HG02970 (cell line): ENCODE data around the gene TNFAIP2.
"Not testable (repeated sequence)": the region's sequence is repeated elsewhere in the genome, so short reads cannot be mapped to it uniquely, and the experiment has no call there.

Experiments
- ATAC-seq: cut with Tn5 transposase; IDR thresholded peaks from one replicate; pipeline ENCODE4 v1.9.1; 2021; ENCODE audit warnings: mild to moderate bottlenecking, moderate library complexity, moderate number of reproducible peaks; ENCODE audit not compliant: unreplicated experiment, low FRiP score

Gene TNFAIP2

DNA sequence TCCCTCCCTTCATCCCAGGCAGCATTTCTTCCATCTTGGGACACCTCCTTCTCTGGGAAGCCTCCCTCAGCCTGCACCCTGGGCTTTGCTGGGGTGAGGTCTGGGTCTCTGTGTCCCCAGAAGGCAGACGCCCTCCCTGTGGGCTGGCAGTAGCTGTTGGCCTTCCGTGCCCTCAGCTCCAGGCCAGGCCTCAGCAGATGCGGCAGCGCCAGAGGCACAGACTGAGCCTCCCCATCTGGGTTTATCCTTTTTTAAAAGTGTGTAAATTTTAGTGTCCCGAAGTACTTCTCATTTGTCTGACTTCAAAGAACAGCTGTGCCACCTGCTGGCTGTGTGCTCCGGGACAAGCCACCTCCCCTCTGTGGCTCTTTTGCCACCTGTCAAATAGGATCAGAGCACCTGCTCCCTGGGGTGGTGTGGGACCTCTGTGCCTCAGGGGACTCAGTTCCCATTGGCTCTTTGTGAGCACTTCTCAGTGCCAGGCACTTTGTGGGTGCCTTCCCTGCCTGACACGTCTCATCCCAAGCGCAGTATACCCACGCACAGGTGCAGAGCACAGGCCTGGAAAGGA is 17.6 kb upstream of the TNFAIP2 start:
- ATAC-seq, result no peak

DNA sequence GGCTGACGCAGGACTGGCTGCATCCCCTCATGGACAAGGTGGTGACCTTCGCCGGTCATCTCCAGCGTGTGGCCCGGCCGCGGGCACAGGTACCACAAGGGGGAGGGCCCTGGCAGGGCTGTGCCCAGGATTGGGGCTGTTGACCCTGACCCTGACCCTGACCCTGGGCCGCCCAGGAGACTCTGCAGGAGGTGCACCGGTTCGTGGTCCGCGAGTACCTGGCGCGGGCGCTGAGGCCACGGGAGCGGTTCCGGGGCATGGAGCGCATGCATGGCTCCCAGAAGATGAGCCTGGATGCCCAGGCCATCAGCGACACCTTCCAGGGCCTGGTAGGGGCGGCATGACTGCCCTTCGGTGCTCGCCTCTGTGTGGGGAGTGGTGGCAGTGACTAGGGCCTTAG is 15.8 kb upstream of the TNFAIP2 start:
- no peak for ATAC-seq

DNA sequence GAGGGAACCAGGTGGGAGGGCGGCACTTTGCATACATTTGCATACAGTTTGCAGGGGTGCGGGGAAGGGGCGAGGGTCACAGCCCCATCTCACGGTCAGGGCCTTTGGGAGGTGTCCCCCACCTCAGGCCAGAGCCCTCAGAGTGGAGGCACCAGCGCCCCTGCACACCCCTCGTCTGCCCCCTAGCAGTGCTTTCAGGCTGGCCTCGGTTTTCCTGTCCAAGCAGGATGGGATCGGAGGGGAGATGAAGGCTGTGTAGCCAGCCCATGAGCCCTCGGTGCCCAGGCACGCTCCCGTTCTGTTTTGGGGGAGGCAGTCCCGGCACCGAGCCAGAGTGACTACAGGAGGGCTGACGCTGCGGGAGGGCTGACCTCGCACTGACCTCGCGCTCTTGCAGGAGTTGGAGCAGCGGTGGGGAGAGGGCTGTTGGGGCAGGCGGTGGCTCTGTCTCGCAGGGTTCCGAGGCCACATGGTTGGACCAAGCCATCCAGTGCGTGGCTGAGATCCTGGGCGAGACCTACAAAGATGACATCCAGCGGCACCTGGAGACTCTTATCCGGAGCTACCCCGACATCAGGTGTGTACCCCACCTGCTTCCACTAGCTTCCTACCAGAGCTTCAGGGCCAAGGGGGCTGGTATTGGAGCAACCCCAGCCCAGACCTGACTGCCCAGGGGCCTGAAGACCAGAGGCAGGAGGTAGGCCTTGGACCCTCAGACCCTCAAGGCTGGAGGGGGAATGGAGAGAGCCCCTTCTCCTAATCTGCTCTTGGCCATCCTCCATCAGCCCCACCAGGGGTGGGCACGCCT is 15.1 kb upstream of the TNFAIP2 start:
- ATAC-seq, result no peak

DNA sequence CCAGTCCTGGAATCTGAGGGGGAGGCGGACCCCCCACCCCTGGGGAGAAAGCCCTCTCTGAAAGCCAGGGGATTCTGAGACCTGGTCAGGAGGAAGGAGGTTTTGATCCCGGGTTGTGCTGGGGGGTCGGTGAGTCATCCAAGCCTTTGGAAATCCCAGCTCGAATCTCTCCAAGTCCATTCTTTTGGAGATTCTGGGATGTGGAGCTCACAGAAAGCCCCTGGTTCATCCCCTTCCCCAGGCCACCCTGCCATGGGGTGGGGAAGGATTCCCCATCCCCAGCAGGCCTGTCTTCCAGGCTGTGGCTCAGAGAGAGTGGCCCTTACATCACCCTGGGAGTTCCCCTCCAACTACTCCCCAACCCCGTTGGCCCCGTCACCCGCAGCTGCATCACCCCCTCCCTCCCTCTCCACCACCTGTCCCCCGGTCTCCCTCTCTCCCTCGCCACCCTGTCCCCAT is 14.5 kb upstream of the TNFAIP2 start:
- ATAC-seq, result no peak

DNA sequence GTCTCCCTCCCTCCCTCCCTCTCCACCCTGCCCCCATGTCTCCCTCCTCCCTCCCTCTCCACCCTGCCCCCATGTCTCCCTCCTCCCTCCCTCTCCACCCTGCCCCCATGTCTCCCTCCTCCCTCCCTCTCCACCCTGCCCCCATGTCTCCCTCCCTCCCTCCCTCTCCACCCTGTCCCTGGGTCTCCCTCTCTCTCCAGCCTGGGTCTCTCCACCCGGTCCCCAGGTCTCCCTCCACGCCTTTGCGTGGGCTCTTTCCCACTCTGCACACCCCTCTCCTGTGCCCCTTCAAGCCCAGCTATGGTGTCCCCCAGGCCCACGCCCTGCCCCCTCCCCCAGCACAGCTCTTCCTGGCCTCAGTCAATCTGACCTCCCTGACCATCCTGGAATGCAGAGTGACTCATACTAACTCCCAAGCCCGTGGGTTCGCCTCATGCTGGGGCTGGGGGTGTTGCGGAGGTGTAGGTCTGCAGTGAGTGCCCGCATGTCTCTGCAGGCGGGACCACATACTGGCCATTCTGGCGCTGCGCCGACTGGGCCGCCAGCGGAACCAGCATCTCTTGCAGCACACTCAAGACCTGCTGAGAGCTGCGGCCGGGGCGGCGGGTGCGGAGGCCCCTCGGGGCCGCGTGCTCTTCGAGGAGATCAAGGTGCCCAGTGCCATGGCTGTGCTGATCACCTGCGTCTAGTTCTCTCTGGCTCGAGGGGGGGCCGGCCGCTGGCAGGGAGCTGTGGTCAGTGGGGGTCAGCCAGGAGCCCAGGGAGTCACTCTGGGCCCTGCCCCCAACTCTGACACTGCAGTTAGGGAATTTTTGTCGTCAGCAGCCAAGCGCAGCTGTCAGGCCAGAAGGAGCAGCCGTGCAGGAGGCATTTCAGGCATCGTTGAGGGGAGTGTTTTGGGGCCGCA is 13.5 kb upstream of the TNFAIP2 start:
- no peak for ATAC-seq

DNA sequence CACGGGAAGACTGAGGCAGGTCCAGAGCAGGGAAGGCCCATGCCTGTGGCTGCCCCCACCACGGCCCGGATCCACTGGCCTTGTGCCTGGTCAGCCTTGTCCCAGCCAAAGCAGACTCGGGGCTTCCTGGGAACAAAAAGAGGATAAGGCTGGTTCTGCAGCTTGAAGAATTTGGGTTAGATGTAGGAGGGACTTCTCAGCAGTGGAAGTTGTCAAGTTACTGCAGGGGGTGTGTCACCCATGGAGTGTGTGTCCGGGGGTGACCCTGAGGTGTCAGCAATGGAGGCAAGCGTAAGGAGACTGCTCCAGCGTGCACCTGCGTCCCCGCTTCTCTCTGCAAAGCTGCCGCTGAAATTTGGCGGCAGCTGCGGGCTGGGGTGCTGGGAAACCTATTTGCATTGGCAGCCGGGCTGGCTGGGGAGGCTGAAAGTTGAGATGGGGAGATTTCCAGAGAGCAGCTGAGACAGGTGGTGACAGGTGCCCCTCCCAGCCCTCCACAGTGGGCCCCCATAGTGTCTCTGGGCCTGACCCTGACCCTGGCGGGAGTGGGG is 12.5 kb upstream of the TNFAIP2 start:
- ATAC-seq, result no peak

DNA sequence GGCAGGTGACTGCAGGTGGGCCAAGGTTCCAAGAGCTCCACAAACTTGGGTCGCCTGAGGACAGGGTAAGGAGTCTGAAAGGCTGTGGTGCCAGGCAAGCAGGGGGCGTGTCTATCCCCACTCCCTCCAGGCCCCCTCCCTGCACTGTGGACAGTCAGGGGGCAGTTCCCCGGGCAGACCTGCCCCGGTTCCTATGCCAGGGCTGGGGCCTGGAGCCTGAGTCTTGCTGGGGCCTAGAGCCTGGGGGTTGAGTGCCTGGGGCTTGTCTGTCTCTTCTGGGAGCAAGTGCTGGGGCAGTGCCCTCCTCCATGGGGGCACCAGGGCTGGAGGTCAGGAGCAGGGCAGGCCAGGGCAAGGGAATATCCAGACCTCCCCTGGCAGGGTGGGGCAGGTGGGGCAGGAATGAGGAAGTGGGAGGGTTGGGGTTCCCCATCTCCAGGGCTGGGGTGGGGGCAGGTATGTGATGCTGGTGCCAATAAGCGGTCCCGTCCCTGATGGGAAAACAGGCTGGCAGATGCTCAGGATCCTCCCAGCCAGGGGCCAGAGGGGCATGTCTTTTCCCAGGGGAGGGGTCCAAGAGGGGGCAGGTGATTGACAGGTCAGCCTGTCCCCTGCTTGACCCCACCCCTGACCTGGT is 11.9 kb upstream of the TNFAIP2 start:
- ATAC-seq, result no peak

DNA sequence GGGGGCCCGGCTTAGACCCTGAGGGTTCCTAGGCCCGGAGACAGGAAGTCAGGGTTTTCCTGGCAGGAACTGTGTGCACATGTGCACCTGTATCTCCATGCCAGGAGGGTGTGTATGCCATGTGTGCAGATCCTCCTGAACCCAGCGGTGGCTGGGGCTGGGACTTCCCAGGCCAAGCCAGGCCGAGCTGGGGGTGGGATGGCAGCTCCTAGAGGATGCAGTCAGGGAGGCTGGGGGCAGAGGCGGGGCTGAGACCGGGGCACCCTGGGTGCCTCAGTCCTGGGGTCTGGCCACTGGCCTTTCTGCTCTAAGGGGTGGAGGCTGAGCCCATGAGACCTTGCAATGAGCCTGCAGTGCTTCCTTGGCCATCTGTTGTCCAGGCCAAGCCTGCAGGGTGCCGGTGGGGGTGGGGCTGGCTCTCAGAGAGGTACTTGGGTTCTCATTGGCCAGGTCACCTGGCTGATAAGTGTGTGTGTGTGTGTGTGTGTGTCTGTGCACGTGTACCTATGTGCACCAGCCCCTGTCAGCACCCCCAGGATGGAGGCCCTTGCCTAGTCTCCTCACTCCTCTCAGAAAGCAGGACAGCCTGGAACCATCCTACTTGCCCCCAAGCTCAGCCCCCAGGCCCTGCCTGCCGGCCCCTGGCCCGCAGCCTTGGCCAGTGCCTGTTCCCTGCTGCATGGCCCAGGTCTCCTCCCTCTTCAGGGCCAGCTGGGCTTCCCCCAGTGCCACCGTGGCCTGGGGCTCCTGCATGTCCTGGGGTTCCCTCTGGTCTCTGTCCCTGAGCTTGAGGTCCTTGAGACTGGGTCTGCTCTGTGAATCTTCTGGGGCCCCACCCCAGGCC is 10.6 kb upstream of the TNFAIP2 start:
- ATAC-seq, result no peak

DNA sequence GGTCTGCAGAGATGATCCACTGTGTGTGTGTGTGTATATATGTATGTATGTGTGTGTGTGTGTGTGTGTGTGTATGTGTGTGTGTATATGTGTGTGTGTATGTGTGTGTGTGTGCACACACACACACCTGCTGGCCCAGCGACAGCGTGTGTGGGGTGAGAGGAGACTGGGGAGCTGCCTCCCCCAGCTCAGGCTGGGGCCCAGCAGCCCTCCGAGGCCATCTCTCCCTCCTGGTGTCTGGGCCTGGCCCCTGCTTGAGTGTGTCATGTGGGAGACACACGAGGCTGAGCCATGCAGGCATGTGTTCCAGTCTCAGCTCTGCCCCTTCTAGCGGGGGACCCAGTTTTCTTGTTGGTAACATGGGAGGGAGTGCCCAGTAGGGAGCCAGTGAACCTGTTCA is 10.0 kb upstream of the TNFAIP2 start:
- no peak for ATAC-seq

DNA sequence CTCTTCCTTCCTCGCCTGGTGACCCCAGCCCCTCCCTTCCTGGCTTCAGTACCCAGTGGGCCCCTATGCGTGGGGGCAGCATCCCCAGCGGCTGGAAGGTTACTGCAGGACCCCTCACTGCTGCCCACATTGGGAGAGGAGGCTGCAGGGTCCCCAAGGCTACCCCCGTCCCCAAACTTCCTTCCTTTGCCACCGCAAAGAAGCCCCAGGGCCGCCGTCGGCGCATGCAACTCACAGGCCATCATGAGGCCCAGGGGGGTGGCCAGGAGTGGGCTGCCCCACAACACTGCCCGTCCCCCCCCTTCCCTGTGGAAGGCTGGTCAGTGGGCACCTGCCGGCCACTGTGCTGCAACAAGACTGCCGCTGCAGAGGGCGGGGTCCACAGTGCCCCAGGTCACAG is 9.5 kb upstream of the TNFAIP2 start:
- no peak for ATAC-seq

DNA sequence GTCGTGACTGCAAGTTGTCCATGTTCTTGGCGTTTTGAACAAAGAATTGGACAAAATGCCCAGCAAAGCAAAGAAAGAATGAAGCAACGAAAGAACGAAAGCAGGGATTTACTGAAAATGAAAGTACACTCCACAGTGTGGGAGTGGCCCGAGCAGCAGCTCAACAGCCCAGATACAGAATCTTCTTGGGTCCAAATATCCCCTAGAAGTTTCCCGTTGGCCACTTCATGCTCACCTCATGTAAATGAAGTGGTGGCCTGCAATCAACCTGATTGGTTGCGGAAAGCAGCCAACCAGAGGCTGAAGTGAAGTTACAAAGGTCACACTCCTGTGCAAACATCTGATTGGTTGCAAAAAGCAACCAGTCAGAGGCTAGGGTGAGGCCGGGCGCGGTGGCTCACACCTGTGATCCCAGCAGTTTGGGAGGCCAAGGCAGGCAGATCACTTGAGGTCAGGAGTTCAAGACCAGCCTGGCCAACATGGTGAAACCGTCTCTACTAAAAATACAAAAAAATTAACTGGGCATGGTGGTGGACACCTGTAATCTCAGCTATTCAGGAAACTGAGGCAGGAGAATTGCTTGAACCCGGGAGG is 8.1 kb upstream of the TNFAIP2 start:
- not testable (repeated sequence) for ATAC-seq

DNA sequence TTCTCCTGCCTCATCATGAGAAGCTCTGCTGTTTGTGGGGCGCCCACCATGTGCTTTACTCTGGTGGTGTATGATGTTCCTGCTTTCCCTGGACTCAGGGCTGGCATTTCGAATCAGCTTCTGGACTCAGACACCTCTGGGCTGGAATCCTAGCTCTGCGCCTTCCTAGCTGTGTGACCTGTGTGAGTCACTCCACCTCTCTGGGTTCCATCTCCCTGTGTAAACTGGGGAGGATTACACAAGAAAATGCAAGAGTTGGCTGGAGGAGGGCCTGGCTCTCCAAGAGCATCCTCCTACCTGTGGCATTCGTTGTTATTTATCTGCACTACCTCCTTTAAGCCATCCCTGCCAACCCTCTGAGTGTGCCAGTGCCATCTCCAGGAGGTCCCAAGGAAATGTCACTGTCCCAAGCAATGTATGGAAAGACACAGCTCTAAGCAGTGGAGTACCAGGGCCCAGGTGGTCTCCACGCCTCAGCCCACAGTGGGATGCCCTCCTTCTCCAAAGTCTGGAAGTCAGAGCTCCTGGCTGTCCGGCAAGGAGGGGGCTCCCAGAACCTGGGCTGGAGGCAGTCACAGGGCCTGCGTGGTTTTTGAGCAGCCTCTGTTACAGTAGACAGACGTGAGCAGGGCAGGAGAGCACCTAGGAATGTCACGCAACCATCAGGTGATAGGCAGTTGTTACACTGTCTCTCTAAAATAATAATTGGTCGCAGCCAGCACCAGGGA is 7.3 kb upstream of the TNFAIP2 start:
- no peak for ATAC-seq

DNA sequence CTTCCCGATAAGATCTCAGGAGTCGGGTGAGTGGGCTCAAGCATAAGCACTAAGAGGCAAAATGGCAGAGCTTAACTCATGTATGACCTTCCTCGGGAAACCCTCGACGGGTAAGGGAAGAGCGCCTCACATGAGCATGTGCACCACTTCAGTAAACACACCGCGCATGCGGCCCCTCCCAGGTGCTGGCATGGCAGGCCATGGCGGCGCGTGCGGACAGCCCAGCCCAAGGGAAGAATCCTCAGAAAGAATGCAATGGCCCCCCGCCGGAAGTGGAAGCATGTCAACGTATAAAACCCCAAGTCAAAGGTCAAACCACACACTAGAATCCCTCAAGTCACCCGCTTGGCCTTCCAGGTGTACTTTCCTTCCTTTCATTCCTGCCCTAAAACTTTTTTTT is 6.6 kb upstream of the TNFAIP2 start:
- no peak for ATAC-seq

DNA sequence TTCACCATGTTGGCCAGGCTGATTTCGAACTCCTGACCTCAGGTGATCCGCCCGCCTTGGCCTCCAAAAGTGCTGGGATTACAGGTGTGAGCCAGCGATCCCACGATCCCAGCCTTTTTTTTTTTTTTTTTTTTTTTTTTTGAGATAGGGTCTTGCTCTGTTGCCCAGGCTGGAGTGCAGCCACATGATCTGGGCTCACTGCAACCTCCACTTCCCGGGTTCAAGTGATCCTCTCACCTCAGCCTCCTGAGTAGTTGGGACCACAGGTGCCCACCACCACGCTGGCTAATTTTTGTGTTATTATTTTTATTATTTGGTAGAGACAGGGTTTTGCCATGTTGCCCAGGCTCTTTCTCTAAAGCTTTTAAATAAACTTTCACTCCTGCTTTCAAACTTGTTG is 5.8 kb upstream of the TNFAIP2 start:
- ATAC-seq, result not testable (repeated sequence)

DNA sequence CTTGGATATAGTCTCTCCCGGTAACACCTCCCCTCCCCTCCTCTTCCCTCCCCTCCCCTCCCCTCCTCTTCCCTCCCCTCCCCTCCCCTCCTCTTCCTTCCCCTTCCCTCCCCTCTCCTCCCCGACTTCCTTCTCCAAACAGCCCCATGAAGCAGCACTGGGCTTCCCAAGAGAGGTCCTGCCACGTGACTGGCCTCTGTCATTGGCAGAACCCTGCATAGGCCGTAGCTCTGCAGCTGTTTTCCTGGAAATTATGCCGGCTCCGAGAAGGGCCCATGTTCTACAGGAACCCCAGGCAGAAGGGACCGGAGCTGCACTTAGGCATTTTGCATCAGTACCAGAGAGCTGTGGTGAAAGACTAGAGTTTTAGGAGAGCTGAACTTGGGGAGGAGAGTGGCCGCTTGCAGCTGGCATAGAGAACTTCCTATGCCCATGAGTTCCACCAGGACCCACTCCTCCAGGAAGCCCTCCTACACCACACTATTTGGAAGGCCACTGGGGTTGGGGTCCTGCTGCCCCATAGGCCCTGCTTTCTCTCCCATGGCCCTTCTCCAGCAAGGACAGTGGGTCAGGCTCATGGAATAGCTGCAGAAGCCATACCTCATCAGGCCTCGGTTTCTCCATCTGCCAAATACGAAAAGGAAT is 5.1 kb upstream of the TNFAIP2 start:
- no peak for ATAC-seq

DNA sequence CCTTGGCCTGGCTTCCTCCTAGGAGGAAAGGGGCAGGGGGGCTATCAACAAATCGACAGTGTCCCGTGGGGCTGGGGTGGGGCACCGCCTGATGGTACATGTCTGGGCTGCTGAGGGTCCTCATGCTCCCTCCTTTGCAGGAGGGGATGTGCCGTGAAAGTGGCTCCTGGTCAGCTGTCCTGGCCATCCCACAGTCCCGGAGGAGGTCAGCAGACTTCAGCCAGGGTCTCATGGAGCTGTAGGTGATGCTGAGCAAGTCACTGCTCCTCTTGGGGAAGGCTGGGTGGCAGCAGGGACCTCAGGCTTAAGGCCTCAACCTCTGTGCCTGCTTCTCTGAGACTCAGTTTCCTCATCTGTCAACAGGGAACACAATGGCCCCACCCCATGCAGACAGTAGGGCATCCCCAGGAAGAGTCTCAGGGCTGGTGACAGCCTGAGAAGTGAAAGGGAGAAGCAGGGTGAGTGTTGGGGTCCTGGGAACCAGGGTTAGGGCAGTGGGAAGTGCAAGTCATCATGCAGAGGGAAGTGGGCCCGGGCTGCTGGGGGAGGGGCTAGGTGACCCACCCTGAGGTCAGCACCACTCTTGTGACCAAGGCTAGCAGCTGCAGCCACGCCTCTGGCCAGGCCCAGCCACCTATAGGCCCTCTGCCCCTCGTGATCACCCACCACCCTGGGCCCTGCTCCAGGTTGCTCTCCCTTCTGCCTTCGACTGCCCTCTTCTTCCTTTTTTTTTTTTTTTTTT is 4.4 kb upstream of the TNFAIP2 start:
- no peak for ATAC-seq

DNA sequence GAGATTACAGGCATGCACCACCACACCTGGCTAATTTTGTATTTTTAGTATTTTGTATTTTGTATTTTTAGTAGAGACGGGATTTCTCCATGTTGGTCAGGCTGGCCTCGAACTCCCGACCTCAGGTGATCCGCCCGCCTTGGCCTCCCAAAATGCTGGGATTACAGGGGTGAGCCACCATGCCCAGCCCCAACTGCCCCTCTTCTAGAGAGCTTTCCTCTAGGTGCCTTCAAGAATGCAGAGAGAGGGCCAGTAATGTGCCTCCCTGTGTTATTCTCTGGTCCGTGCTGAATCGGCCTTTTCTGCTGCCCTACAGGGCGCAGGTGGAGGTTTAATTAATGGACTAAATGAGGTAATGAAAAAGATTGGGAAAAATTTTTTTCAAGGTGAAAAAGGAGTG is 3.7 kb upstream of the TNFAIP2 start:
- ATAC-seq, result not testable (repeated sequence)
